ENCODE results near the gene GON4L. TPM values are rescaled to one million over a fixed set of nuclear protein-coding genes. Genes with fewer than 3 reads are reported as not detected.

The GON4L gene
- total RNA-seq, 1 experiment from 2014 or later: 31.2 TPM

GRCh38 chr1:155816351-155816750 is 40.7 kb downstream of the GON4L start:
- Histone ChIP-seq H3K9ac (ENCODE audit: low read length) (no peak overlapping the region), H3K36me3 (ENCODE audit: low read depth, low read length) (peaks cover 43% of the 10 kb centered on the region), H3K79me2 (ENCODE audit: low read length) (no peaks in the 10 kb centered on the region), H3K9me3 (ENCODE audit: low read length) (no peaks in the 10 kb centered on the region), H2AFZ (ENCODE audit: low read length) (no peak overlapping the region), H3K4me3 (ENCODE audit: low read length) (no peak overlapping the region), H3F3A (ENCODE audit: low read length, unreplicated experiment) (no peaks in the 10 kb centered on the region), H3K9me2 (replicated peaks; ENCODE audit: low read length) (no peaks in the 10 kb centered on the region), H3K27ac (ENCODE audit: low read length) (no peak overlapping the region), H3K4me1 (ENCODE audit: insufficient read depth, low read length) (no peaks in the 10 kb centered on the region), H3K27me3 (ENCODE audit: low read length) (no peaks in the 10 kb centered on the region), H4K20me1 (ENCODE audit: low read length) (no peaks in the 10 kb centered on the region), H3K4me2 (ENCODE audit: low read length) (no peak overlapping the region)
- CTCF ChIA-PET: no interaction called here
- TF ChIP-seq EZH2 (IDR thresholded peaks at IDR 0.05; ENCODE audit: low read length, unreplicated experiment) (no peak), EZH2phosphoT487 (IDR thresholded peaks at IDR 0.05; ENCODE audit: borderline replicate concordance, low read length) (no peak)
- TF ChIP-seq, protein P1, sequence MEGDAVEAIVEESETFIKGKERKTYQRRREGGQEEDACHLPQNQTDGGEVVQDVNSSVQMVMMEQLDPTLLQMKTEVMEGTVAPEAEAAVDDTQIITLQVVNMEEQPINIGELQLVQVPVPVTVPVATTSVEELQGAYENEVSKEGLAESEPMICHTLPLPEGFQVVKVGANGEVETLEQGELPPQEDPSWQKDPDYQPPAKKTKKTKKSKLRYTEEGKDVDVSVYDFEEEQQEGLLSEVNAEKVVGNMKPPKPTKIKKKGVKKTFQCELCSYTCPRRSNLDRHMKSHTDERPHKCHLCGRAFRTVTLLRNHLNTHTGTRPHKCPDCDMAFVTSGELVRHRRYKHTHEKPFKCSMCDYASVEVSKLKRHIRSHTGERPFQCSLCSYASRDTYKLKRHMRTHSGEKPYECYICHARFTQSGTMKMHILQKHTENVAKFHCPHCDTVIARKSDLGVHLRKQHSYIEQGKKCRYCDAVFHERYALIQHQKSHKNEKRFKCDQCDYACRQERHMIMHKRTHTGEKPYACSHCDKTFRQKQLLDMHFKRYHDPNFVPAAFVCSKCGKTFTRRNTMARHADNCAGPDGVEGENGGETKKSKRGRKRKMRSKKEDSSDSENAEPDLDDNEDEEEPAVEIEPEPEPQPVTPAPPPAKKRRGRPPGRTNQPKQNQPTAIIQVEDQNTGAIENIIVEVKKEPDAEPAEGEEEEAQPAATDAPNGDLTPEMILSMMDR (conservative IDR thresholded peaks at IDR 0.05; ENCODE audit: low read depth, low read length): no peak
- POLR2A ChIA-PET (ENCODE audit: unreplicated experiment): interaction anchor here (0.7 kb wide), 1 partner anchor 64 kb away, joined by 5 read pairs; no protein-coding TSS in a partner anchor
- no TSS peak for BruUV-seq (replicated peaks)
- intact Hi-C loops (cut with micrococcal nuclease): no loop called here
- no peak for ATAC-seq
- DNase-seq: no peak

GRCh38 chr1:155813672-155814071 is 43.3 kb downstream of the GON4L start:
- no peaks in the 10 kb centered on the region for H3F3A ChIP-seq (ENCODE audit: low read length, unreplicated experiment)
- ATAC-seq (no peak), DNase-seq (no peak)
- TSS peak; percentile 6 for BruUV-seq (replicated peaks)
- H3K36me3 ChIP-seq (ENCODE audit: low read depth, low read length): peaks cover 36% of the 10 kb centered on the region
- H3K4me2 ChIP-seq (ENCODE audit: low read length): no peak overlapping the region
- no peak overlapping the region for H2AFZ ChIP-seq (ENCODE audit: low read length)
- intact Hi-C loops (cut with micrococcal nuclease): no loop called here
- H3K9me2 ChIP-seq (replicated peaks; ENCODE audit: low read length): no peaks in the 10 kb centered on the region
- no peak overlapping the region for H3K27ac ChIP-seq (ENCODE audit: low read length)
- ChIA-PET CTCF (no interaction called here), POLR2A (ENCODE audit: unreplicated experiment) (no interaction called here)
- H4K20me1 ChIP-seq (ENCODE audit: low read length): no peaks in the 10 kb centered on the region
- TF ChIP-seq, protein P1 (conservative IDR thresholded peaks at IDR 0.05; ENCODE audit: low read depth, low read length): no peak
- TF ChIP-seq EZH2 (IDR thresholded peaks at IDR 0.05; ENCODE audit: low read length, unreplicated experiment): no peak
- TF ChIP-seq EZH2phosphoT487 (IDR thresholded peaks at IDR 0.05; ENCODE audit: borderline replicate concordance, low read length): no peak
- no peak overlapping the region for H3K4me3 ChIP-seq (ENCODE audit: low read length)
- H3K27me3 ChIP-seq (ENCODE audit: low read length): no peaks in the 10 kb centered on the region
- H3K4me1 ChIP-seq (ENCODE audit: insufficient read depth, low read length): no peaks in the 10 kb centered on the region
- H3K9ac ChIP-seq (ENCODE audit: low read length): no peak overlapping the region
- no peaks in the 10 kb centered on the region for H3K79me2 ChIP-seq (ENCODE audit: low read length)
- no peaks in the 10 kb centered on the region for H3K9me3 ChIP-seq (ENCODE audit: low read length)

DNA sequence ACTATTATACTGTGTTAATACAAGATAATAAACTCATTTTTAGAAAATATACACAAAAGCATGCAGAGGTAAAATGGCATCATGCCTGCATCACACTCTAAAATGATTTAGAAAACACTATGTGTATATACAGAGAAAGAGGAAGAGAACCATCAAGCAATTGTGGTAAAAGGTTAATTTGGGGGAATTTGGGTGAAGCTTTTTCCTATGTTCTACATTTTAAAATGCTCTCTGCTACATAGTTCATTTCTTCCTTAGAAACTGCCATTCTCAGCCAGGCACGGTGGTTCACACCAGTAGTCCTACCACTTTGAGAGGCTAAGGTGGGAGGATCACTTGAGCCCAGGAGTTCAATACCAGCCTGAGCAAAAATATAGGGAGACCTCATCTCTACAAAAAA is 44.1 kb downstream of the GON4L start:
- H3K36me3 ChIP-seq (ENCODE audit: low read depth, low read length): peaks cover 37% of the 10 kb centered on the region
- H3K4me3 ChIP-seq (ENCODE audit: low read length): no peak overlapping the region
- ChIA-PET CTCF (no interaction called here), POLR2A (ENCODE audit: unreplicated experiment) (no interaction called here)
- H3K9me3 ChIP-seq (ENCODE audit: low read length): no peaks in the 10 kb centered on the region
- no peaks in the 10 kb centered on the region for H3K79me2 ChIP-seq (ENCODE audit: low read length)
- BruUV-seq (replicated peaks): no TSS peak
- no peak overlapping the region for H3K9ac ChIP-seq (ENCODE audit: low read length)
- H3F3A ChIP-seq (ENCODE audit: low read length, unreplicated experiment): no peaks in the 10 kb centered on the region
- TF ChIP-seq EZH2 (IDR thresholded peaks at IDR 0.05; ENCODE audit: low read length, unreplicated experiment): no peak
- TF ChIP-seq EZH2phosphoT487 (IDR thresholded peaks at IDR 0.05; ENCODE audit: borderline replicate concordance, low read length): no peak
- TF ChIP-seq, protein P1 (conservative IDR thresholded peaks at IDR 0.05; ENCODE audit: low read depth, low read length): no peak
- no peaks in the 10 kb centered on the region for H4K20me1 ChIP-seq (ENCODE audit: low read length)
- H2AFZ ChIP-seq (ENCODE audit: low read length): no peak overlapping the region
- no peaks in the 10 kb centered on the region for H3K4me1 ChIP-seq (ENCODE audit: insufficient read depth, low read length)
- ATAC-seq (no peak), DNase-seq (no peak)
- H3K27me3 ChIP-seq (ENCODE audit: low read length): no peaks in the 10 kb centered on the region
- H3K27ac ChIP-seq (ENCODE audit: low read length): no peak overlapping the region
- no peak overlapping the region for H3K4me2 ChIP-seq (ENCODE audit: low read length)
- H3K9me2 ChIP-seq (replicated peaks; ENCODE audit: low read length): no peaks in the 10 kb centered on the region
- intact Hi-C loops (cut with micrococcal nuclease): no loop called here

Measured in PC-3 (cell line).